ENCODE data around the gene ZBTB42.

DNA sequence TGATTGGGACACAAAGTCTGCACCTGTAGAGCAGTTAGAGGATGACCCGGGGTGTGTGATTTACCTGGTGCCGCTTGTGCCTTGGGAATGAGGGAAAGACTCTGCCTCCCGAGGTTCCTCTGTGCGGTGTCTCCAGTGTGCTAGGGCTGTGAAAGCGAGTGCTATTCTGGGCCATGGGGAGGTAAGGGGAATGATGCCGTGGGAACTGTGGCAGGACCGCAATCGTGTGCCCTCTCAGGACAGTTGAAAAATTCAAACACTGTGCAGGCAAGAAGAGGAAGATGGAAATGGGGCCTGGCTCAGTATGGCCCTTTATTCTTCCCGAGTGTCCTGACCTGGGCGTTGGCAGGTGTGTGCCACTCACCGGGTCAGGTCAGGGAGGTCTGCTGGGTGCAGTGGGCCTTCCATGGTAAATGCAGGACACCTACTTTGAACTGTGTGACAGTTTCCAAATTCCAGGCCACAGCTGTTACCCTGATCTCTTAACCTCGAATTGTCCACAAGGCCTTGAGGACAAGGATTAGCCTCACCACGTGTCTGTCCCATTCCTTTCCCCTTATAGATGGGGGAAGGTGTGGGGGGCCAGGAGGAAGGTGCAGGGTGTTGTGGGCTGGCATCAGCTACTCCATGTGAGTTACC, 46.6 kb upstream of the ZBTB42 start:
- TF ChIP-seq, protein P1, sequence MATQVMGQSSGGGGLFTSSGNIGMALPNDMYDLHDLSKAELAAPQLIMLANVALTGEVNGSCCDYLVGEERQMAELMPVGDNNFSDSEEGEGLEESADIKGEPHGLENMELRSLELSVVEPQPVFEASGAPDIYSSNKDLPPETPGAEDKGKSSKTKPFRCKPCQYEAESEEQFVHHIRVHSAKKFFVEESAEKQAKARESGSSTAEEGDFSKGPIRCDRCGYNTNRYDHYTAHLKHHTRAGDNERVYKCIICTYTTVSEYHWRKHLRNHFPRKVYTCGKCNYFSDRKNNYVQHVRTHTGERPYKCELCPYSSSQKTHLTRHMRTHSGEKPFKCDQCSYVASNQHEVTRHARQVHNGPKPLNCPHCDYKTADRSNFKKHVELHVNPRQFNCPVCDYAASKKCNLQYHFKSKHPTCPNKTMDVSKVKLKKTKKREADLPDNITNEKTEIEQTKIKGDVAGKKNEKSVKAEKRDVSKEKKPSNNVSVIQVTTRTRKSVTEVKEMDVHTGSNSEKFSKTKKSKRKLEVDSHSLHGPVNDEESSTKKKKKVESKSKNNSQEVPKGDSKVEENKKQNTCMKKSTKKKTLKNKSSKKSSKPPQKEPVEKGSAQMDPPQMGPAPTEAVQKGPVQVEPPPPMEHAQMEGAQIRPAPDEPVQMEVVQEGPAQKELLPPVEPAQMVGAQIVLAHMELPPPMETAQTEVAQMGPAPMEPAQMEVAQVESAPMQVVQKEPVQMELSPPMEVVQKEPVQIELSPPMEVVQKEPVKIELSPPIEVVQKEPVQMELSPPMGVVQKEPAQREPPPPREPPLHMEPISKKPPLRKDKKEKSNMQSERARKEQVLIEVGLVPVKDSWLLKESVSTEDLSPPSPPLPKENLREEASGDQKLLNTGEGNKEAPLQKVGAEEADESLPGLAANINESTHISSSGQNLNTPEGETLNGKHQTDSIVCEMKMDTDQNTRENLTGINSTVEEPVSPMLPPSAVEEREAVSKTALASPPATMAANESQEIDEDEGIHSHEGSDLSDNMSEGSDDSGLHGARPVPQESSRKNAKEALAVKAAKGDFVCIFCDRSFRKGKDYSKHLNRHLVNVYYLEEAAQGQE (IDR thresholded peaks at IDR 0.05; ENCODE audit: insufficient read depth in 1 of 2, low read depth in 2 of 2, low read length in 1 of 2) = no peak
- TF ChIP-seq, protein P2, sequence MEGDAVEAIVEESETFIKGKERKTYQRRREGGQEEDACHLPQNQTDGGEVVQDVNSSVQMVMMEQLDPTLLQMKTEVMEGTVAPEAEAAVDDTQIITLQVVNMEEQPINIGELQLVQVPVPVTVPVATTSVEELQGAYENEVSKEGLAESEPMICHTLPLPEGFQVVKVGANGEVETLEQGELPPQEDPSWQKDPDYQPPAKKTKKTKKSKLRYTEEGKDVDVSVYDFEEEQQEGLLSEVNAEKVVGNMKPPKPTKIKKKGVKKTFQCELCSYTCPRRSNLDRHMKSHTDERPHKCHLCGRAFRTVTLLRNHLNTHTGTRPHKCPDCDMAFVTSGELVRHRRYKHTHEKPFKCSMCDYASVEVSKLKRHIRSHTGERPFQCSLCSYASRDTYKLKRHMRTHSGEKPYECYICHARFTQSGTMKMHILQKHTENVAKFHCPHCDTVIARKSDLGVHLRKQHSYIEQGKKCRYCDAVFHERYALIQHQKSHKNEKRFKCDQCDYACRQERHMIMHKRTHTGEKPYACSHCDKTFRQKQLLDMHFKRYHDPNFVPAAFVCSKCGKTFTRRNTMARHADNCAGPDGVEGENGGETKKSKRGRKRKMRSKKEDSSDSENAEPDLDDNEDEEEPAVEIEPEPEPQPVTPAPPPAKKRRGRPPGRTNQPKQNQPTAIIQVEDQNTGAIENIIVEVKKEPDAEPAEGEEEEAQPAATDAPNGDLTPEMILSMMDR (IDR thresholded peaks at IDR 0.05) = no peak
- TF ChIP-seq POLR2AphosphoS5 (IDR thresholded peaks at IDR 0.05; ENCODE audit: low read depth, low read length) = no peak
- TF ChIP-seq SIN3A (IDR thresholded peaks at IDR 0.05; ENCODE audit: borderline replicate concordance, insufficient read depth, low read depth, low read length) = no peak
- TF ChIP-seq TCF7L2 (IDR thresholded peaks at IDR 0.05; ENCODE audit: low read depth, low read length) = no peak
